ENCODE results near the gene PSMA8.

GRCh38 chr18:26176134-26176533, 42.5 kb downstream of the PSMA8 start:
- TF ChIP-seq, protein P1, sequence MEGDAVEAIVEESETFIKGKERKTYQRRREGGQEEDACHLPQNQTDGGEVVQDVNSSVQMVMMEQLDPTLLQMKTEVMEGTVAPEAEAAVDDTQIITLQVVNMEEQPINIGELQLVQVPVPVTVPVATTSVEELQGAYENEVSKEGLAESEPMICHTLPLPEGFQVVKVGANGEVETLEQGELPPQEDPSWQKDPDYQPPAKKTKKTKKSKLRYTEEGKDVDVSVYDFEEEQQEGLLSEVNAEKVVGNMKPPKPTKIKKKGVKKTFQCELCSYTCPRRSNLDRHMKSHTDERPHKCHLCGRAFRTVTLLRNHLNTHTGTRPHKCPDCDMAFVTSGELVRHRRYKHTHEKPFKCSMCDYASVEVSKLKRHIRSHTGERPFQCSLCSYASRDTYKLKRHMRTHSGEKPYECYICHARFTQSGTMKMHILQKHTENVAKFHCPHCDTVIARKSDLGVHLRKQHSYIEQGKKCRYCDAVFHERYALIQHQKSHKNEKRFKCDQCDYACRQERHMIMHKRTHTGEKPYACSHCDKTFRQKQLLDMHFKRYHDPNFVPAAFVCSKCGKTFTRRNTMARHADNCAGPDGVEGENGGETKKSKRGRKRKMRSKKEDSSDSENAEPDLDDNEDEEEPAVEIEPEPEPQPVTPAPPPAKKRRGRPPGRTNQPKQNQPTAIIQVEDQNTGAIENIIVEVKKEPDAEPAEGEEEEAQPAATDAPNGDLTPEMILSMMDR (IDR thresholded peaks at IDR 0.05; ENCODE audit: poor library complexity), result no peak
- TF ChIP-seq EZH2 (IDR thresholded peaks at IDR 0.05; ENCODE audit: borderline replicate concordance) (no peak), EZH2phosphoT487 (IDR thresholded peaks at IDR 0.05; ENCODE audit: low read depth, severe bottlenecking, unreplicated experiment) (no peak)

Data from hepatocyte (in vitro differentiated cells).